ENCODE results near the gene CASTOR1.

Gene CASTOR1

GRCh38 chr22:30251711-30252110, 37.6 kb downstream of the CASTOR1 start:
- H3K4me3 ChIP-seq (ENCODE audit: control insufficient read depth, low read depth, low read length), result no peak overlapping the region
- no peak for DNase-seq (ENCODE audit: low read depth)
- TF ChIP-seq, protein P1, sequence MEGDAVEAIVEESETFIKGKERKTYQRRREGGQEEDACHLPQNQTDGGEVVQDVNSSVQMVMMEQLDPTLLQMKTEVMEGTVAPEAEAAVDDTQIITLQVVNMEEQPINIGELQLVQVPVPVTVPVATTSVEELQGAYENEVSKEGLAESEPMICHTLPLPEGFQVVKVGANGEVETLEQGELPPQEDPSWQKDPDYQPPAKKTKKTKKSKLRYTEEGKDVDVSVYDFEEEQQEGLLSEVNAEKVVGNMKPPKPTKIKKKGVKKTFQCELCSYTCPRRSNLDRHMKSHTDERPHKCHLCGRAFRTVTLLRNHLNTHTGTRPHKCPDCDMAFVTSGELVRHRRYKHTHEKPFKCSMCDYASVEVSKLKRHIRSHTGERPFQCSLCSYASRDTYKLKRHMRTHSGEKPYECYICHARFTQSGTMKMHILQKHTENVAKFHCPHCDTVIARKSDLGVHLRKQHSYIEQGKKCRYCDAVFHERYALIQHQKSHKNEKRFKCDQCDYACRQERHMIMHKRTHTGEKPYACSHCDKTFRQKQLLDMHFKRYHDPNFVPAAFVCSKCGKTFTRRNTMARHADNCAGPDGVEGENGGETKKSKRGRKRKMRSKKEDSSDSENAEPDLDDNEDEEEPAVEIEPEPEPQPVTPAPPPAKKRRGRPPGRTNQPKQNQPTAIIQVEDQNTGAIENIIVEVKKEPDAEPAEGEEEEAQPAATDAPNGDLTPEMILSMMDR (IDR thresholded peaks at IDR 0.05; ENCODE audit: control insufficient read depth, insufficient read depth, low read depth, low read length, missing control alignments), result no peak

GRCh38 chr22:30250661-30251267, 38.5 kb downstream of the CASTOR1 start:
- TF ChIP-seq, protein P1 (IDR thresholded peaks at IDR 0.05; ENCODE audit: control insufficient read depth, insufficient read depth, low read depth, low read length, missing control alignments), result no peak
- H3K4me3 ChIP-seq (ENCODE audit: control insufficient read depth, low read depth, low read length), result no peak overlapping the region
- DNase-seq (ENCODE audit: low read depth), result no peak

DNA sequence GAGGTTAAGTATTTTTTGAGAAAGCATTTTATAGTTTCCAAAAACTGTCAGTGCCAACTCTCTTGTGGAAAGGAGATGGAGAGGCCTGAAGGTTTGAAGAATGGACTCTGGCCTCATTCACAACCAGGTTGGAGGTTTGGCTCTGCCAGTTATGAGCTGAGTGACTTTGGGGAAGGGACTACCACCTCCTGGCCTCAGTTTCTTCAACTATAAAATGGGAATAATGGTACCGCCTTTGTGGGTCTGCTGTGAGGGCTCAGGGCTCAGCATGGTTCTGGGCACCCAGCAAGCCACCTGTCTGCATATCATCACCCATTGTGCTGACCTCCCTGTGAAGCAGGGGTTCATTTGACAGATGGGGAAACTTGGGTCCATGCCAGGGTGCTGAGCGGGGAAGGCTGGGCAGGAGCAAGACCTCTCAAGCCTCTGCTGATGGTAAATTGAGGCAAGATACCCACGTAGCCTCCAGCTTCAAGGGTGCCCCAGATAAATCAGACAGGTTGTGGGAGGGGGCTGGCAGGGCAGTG, 39.2 kb downstream of the CASTOR1 start:
- no peak overlapping the region for H3K4me3 ChIP-seq (ENCODE audit: control insufficient read depth, low read depth, low read length)
- TF ChIP-seq, protein P1 (IDR thresholded peaks at IDR 0.05; ENCODE audit: control insufficient read depth, insufficient read depth, low read depth, low read length, missing control alignments), result no peak
- no peak for DNase-seq (ENCODE audit: low read depth)

DNA sequence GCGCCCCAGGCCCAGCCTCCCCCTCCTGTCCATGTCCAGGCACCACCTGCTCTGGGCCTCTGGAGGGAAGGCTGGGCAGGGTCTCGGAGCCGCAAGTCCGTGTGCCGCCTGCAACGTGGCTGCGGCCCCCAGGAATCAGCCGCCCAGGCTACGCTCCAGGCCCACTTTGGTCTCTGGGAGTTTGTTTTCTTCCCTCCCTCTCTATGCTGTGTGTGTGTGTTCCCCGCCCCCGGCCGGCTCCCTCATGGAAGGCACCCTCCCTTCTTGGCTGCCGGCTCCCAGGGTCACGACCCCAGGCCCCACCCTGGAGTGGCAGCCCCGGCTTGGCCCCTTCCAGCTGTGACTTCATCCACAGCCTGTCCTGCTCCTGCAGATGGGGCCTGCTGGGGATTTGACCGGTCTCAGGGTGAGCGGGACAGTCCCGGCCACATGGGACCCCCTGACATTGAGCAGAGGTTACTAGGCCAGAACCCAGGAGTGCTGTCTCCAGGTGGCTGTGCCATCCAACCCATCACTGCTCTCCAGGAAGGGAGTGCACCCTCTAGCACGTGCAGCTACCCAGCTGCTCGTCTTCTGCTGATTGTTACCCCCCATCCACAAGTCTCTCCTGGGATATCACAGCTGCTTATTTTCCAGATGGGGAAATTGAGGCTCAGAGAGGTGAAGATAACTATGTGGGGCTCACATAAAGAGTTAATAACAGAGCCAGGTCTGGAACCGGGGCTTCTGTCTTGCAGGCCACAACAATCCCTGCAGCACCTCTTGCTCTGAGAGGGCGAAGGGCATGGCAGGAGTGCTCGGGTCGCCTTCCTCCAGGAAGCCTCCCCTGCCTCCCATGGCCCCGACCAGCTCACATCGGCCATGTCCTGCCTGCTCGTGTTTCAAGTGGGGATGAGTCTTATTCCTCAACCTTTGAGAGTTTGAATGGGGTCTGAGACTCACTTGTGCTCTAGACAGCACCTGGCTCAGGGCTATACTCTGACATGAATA, 40.0 kb downstream of the CASTOR1 start:
- no peak overlapping the region for H3K4me3 ChIP-seq (ENCODE audit: control insufficient read depth, low read depth, low read length)
- no peak for DNase-seq (ENCODE audit: low read depth)

GRCh38 chr22:30248484-30248883, 40.8 kb downstream of the CASTOR1 start:
- no peak overlapping the region for H3K4me3 ChIP-seq (ENCODE audit: control insufficient read depth, low read depth, low read length)
- no peak for DNase-seq (ENCODE audit: low read depth)
- TF ChIP-seq, protein P1 (IDR thresholded peaks at IDR 0.05; ENCODE audit: control insufficient read depth, insufficient read depth, low read depth, low read length, missing control alignments), result no peak

More for the DNA sequence above, 40.0 kb downstream of the CASTOR1 start:
- TF ChIP-seq, protein P1 (IDR thresholded peaks at IDR 0.05; ENCODE audit: control insufficient read depth, insufficient read depth, low read depth, low read length, missing control alignments), result no peak

- TF ChIP-seq, protein P1 (IDR thresholded peaks at IDR 0.05; ENCODE audit: control insufficient read depth, insufficient read depth, low read depth, low read length, missing control alignments), result no peak
- no peak overlapping the region for H3K4me3 ChIP-seq (ENCODE audit: control insufficient read depth, low read depth, low read length)
- no peak for DNase-seq (ENCODE audit: low read depth)
Observed at GRCh38 chr22:30247974-30248373, 41.3 kb downstream of the CASTOR1 start.
